NCI-H1930 (cell line): ENCODE data around the gene SERPINB6.
"Not testable (repeated sequence)": the region's sequence is repeated elsewhere in the genome, so short reads cannot be mapped to it uniquely, and the experiment has no call there.

Source experiments
- DNase-seq, 2 experiments: peaks; one replicate each; lab custom pipeline; 2025; lab: John Stamatoyannopoulos, UW

SERPINB6 gene

GRCh38 chr6:2958776-2959175 lies 12.6 kb downstream of the SERPINB6 start:
- no peak for DNase-seq

GRCh38 chr6:2958331-2958711 lies 13.0 kb downstream of the SERPINB6 start:
- no peak for DNase-seq

GRCh38 chr6:2957696-2958330 lies 13.6 kb downstream of the SERPINB6 start:
- no peak for DNase-seq

- DNase-seq: no peak
These were observed 14.3 kb downstream of the SERPINB6 start for GRCh38 chr6:2956930-2957685.

- DNase-seq: no peak
These were observed 18.3 kb downstream of the SERPINB6 start for GRCh38 chr6:2953098-2953497.

GRCh38 chr6:2952557-2953095 lies 18.7 kb downstream of the SERPINB6 start:
- DNase-seq: no peak

- DNase-seq: no peak
These were observed 19.6 kb downstream of the SERPINB6 start for GRCh38 chr6:2951728-2952127.

- DNase-seq: no peak
These were observed 20.7 kb downstream of the SERPINB6 start for GRCh38 chr6:2950713-2951112.

GRCh38 chr6:2949536-2950083 lies 21.8 kb downstream of the SERPINB6 start:
- DNase-seq: no peak

- DNase-seq: no peak
These were observed 22.2 kb downstream of the SERPINB6 start for GRCh38 chr6:2949121-2949520.

GRCh38 chr6:2948228-2949025 lies 22.9 kb downstream of the SERPINB6 start:
- DNase-seq: no peak

- DNase-seq: no peak
These were observed 23.9 kb downstream of the SERPINB6 start for GRCh38 chr6:2947445-2947844.

- DNase-seq: no peak
These were observed 26.3 kb downstream of the SERPINB6 start for GRCh38 chr6:2945153-2945452.

GRCh38 chr6:2944405-2945152 lies 26.8 kb downstream of the SERPINB6 start:
- DNase-seq: no peak

GRCh38 chr6:2943564-2943955 lies 27.8 kb downstream of the SERPINB6 start:
- no peak for DNase-seq

- no peak for DNase-seq
These were observed 28.3 kb downstream of the SERPINB6 start for GRCh38 chr6:2942914-2943563.

GRCh38 chr6:2942116-2942515 lies 29.3 kb downstream of the SERPINB6 start:
- not testable (repeated sequence) for DNase-seq

GRCh38 chr6:2940851-2941250 lies 30.5 kb downstream of the SERPINB6 start:
- no peak for DNase-seq

- DNase-seq: no peak
These were observed 31.1 kb downstream of the SERPINB6 start for GRCh38 chr6:2940010-2940850.

- DNase-seq: no peak
These were observed 31.9 kb downstream of the SERPINB6 start for GRCh38 chr6:2939315-2940009.
